ENCODE measurements around the gene OPRD1. TPM values are rescaled to one million over a fixed set of nuclear protein-coding genes. Genes with fewer than 3 reads are reported as not detected.

Gene OPRD1
- total RNA-seq, 1 donor from 2014 or later: not detected

DNA sequence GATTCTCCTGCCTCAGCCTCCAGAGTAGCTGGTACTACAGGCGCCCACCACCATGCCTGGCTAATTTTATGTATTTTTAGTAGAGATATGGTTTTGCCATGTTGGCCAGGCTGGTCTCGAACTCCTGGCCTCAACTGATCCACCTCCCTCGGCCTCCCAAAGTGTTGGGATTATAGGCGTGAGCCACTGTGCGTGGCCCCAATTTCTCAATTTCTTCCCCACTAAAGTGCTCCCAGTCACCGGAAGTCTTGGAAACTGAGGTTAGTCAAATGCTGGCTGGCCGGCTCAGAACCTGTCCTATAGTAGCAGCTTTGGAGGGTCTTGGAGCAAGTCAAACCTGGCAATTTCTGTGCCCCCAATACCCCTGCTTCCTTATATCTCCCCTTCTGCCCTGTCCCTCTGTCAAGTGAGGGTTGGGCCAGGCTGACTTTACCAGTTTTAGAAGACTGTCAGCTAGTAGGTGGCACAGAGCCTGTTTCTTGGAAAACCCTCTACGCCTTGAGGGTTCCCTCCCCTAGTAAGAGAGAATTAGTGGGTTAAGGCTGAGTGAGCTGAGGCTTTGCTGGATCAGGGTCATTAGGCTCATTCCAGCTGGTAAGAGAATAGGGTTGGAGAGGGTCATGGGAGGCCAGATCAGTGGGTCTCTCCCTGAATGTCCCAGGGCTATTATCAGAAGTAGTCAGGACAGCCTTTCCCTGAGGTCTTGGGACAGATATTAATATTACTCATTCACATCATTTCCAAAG lies 94.1 kb downstream of the OPRD1 start:
- intact Hi-C loops (cut with micrococcal nuclease): no loop called here

DNA sequence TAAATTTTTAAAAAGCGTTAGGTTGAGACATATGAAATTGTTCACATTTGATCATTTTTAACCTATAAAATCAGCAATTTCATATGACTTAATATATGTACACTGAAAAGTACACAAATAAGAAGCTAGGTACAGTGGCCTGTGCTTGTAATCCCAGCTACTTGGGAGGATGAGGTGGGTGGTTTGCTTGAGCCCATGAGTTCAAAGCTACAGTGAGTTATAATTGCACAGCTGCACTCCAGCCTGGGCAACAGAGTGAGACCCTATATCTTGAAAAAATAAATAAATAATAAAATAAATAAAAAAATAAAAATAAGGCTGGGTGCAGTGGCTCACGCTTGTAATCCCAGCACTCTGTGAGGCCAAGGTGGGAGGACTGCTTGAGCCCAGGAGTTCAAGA lies 97.2 kb downstream of the OPRD1 start:
- intact Hi-C loops (cut with micrococcal nuclease): no loop called here

GRCh38 chr1:28910379-28911115 lies 98.6 kb downstream of the OPRD1 start:
- intact Hi-C loops (cut with micrococcal nuclease): loop anchor here (10.0 kb wide), 1 partner anchor 214 kb away; the partner anchor contains the start of gene TMEM200B

DNA sequence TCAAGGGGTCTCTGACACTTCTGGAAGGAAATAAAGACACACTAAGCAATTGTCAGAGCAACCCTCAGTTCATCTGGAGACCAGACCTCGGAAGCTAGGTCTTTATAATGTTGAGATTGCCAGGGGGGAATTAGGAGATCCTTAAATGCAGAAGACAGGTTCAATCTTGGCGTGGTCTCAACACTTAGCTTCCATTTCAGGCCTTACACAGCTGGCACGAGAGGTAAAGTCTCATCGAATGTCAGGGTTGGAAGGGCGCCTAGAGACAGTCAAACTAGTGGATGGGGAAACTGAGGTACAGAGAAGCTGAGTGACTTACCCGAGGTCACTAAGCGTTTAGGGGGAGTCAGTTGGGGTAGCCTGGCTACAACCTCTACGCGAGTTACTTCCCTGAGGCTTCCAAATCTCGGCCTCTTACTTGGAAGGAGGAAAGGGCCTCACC lies 101.8 kb downstream of the OPRD1 start:
- intact Hi-C loops (cut with micrococcal nuclease): loop anchor here (1.0 to 10.0 kb wide), 4 partner anchors 29 to 267 kb away; partner anchors contain the start of genes SRSF4 and TMEM200B

DNA sequence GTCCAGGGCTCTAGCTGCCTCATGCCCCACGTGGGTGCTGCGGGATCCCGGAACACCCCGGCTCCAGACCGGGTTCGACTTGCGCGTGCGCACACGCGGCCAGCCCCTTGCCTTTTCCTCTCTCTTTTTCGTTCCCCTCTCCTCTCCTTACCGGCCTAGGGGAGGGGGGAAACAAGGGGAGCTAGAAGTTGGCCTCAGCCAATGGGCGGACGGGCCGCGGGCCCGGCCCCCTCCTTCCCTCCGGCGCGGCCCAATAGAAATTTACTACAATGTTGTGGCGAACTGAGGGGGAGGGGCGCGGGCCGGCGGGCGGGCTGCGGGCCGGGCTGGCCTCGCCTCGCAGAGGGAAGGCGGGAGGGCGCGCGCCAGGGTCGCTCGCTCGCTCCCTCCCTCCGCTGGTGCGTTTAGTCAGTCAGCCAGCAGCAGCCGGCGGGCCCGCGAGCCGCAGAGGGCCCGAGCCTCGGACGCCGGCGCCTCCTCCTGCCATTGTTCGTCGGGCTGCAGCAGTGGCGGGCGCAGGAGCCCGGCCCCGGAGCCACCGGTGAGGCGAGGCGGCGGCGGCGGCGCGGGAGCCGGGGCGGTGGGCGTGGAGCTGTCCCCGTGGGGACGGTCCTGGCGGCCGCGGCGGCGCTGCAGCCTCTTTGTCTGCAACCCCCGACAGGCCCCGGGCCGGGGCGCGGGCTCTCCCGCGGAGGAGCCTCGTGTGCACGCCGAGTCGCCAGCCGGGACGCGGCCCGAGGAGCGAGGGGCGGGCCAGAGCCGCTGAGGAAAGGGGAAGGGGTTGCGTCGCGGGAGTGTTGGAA lies 102.5 kb downstream of the OPRD1 start, which contains the start of gene EPB41:
Gene EPB41 (plus strand): TSS at position 342 of the 803 bp plus-strand sequence. CDS start 72,869 bp downstream, outside the sequence.
- intact Hi-C loops (cut with micrococcal nuclease): loop anchor here (1.0 to 10.0 kb wide), 5 partner anchors 13 to 267 kb away; partner anchors contain the start of genes SRSF4 and TMEM200B

GRCh38 chr1:28915031-28915895 lies 103.3 kb downstream of the OPRD1 start:
- intact Hi-C loops (cut with micrococcal nuclease): loop anchor here (1.0 to 10.0 kb wide), 2 partner anchors 12 to 210 kb away; partner anchors contain the start of gene TMEM200B

DNA sequence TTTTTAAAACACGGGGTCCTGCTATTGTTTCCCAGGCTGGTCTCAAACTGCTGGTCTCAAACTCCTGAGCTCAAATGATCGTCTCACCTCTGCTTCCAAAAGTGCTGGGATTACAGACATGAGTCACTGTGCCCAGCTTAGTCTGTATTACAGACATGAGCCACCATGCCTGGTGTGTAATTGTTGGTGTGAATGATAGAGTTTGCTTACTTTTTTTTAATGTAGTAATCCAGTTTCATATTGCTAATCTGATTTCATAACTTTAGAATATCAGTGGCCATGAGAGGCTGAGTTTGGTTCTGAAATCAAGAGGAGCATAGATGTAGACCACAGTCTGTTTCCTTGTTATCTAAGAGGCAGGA lies 105.8 kb downstream of the OPRD1 start:
- intact Hi-C loops (cut with micrococcal nuclease): loop anchor here (10.0 kb wide), 1 partner anchor 207 kb away; the partner anchor contains the start of gene TMEM200B

Other genes starting within 250 kb of the OPRD1 start
- gene RAB42, start 219.9 kb upstream of the OPRD1 start, total RNA-seq: not detected in 2 replicates
- gene TAF12, start 169.1 kb upstream of the OPRD1 start, total RNA-seq: 32.6 and 37.4 TPM in 2 replicates
- not detected in 2 replicates for gene RNU11, start 163.6 kb upstream of the OPRD1 start, total RNA-seq
- gene GMEB1, start 143.4 kb upstream of the OPRD1 start, total RNA-seq: 28.2 and 29.4 TPM in 2 replicates
- gene YTHDF2, start 75.2 kb upstream of the OPRD1 start, total RNA-seq: 76.4 and 86.2 TPM in 2 replicates
- 125 TPM in 2 replicates for gene EPB41, start 102.4 kb downstream of the OPRD1 start, total RNA-seq

Measured in T-helper 1 cell treated with Interleukin-12 subunit alpha and Interleukin-12 subunit beta and Interleukin-4 antibody, amounts not matched to agents 30 ng/mL and 1 ng/mL, for 36 hours (primary cell).